ENCODE measurements around the gene CAMK1D. TPM values are rescaled to one million over a fixed set of nuclear protein-coding genes. Genes with fewer than 3 reads are reported as not detected.

CAMK1D gene
- total RNA-seq, 1 donor from 2014 or later, result 2.3 TPM

GRCh38 chr10:12685261-12686058 is 336.1 kb downstream of the CAMK1D start:
- H3K27me3 ChIP-seq (ENCODE audit: control insufficient read depth, insufficient read depth, low read length), result no peaks in the 10 kb centered on the region
- no peaks in the 10 kb centered on the region for H3K36me3 ChIP-seq (ENCODE audit: control insufficient read depth, insufficient read depth, low read length)
- no peak overlapping the region for H3K4me3 ChIP-seq (ENCODE audit: low read depth, low read length)
- no peak for TF ChIP-seq CTCF (IDR thresholded peaks at IDR 0.05; ENCODE audit: insufficient read depth, low read length, poor library complexity, severe bottlenecking)
- no peak for DNase-seq (ENCODE audit: low read depth)

- no peak for TF ChIP-seq CTCF (IDR thresholded peaks at IDR 0.05; ENCODE audit: insufficient read depth, low read length, poor library complexity, severe bottlenecking)
- Histone ChIP-seq H3K36me3 (ENCODE audit: control insufficient read depth, insufficient read depth, low read length) (no peaks in the 10 kb centered on the region), H3K4me3 (ENCODE audit: low read depth, low read length) (no peak overlapping the region), H3K27me3 (ENCODE audit: control insufficient read depth, insufficient read depth, low read length) (no peaks in the 10 kb centered on the region)
- DNase-seq (ENCODE audit: low read depth), result no peak
These were observed 338.6 kb downstream of the CAMK1D start for GRCh38 chr10:12687996-12688395.

- no peaks in the 10 kb centered on the region for H3K36me3 ChIP-seq (ENCODE audit: control insufficient read depth, insufficient read depth, low read length)
- TF ChIP-seq CTCF (IDR thresholded peaks at IDR 0.05; ENCODE audit: insufficient read depth, low read length, poor library complexity, severe bottlenecking), result no peak
- DNase-seq (ENCODE audit: low read depth), result no peak
- no peaks in the 10 kb centered on the region for H3K27me3 ChIP-seq (ENCODE audit: control insufficient read depth, insufficient read depth, low read length)
- H3K4me3 ChIP-seq (ENCODE audit: low read depth, low read length), result no peak overlapping the region
These were observed 340.5 kb downstream of the CAMK1D start for GRCh38 chr10:12689893-12690292.

GRCh38 chr10:12690525-12691126 is 341.3 kb downstream of the CAMK1D start:
- Histone ChIP-seq H3K36me3 (ENCODE audit: control insufficient read depth, insufficient read depth, low read length) (no peaks in the 10 kb centered on the region), H3K27me3 (ENCODE audit: control insufficient read depth, insufficient read depth, low read length) (no peaks in the 10 kb centered on the region), H3K4me3 (ENCODE audit: low read depth, low read length) (no peak overlapping the region)
- no peak for TF ChIP-seq CTCF (IDR thresholded peaks at IDR 0.05; ENCODE audit: insufficient read depth, low read length, poor library complexity, severe bottlenecking)
- no peak for DNase-seq (ENCODE audit: low read depth)

- no peak for DNase-seq (ENCODE audit: low read depth)
- Histone ChIP-seq H3K27me3 (ENCODE audit: control insufficient read depth, insufficient read depth, low read length) (no peaks in the 10 kb centered on the region), H3K4me3 (ENCODE audit: low read depth, low read length) (no peak overlapping the region), H3K36me3 (ENCODE audit: control insufficient read depth, insufficient read depth, low read length) (no peaks in the 10 kb centered on the region)
- no peak for TF ChIP-seq CTCF (IDR thresholded peaks at IDR 0.05; ENCODE audit: insufficient read depth, low read length, poor library complexity, severe bottlenecking)
These were observed 342.2 kb downstream of the CAMK1D start for GRCh38 chr10:12691596-12691995.

Data from kidney epithelial cell (primary cell).